OCI-LY3 (cell line): ENCODE data around the gene LTA4H.

Experiments used
- H2AFZ ChIP-seq: fragments of 200-600, 300-600 bp; shearing (Covaris generic); 2 replicates; pipeline ENCODE4 v1.6.0; 2014; ENCODE audit warnings: antibody characterized with exemption, low read depth, low read length
- H3K27ac ChIP-seq: fragments of 200-600, 300-600 bp; sonication (generic); 2 replicates; pipeline ENCODE4 v1.5.1; 2014; ENCODE audit warnings: mild to moderate bottlenecking, low read length, moderate library complexity, mixed read lengths
- H3K27me3 ChIP-seq: fragments of 200-600, 300-600 bp; sonication (generic); 2 replicates; pipeline ENCODE4 v1.6.1; 2014; ENCODE audit warnings: low read depth, low read length, mixed read lengths
- H3K36me3 ChIP-seq: fragments of 200-600, 300-600 bp; sonication (generic); replicated peaks from 2 replicates; pipeline ENCODE3; 2014; ENCODE audit warnings: low read depth, low read length, mixed read lengths
- H3K4me1 ChIP-seq: fragments of 300-600, 200-600 bp; sonication (generic); 2 replicates; pipeline ENCODE4 v1.6.1; 2014; ENCODE audit warnings: low read length, mixed read lengths
- H3K4me2 ChIP-seq: fragments of 200-600, 300-600 bp; sonication (generic); 2 replicates; pipeline ENCODE4 v1.6.1; 2014; ENCODE audit warnings: low read length, mixed read lengths
- H3K4me3 ChIP-seq: fragments of 300-600, 200-600 bp; sonication (generic); 2 replicates; pipeline ENCODE4 v1.5.1; 2014; ENCODE audit warnings: antibody characterized with exemption, mild to moderate bottlenecking, low read length, moderate library complexity
- H3K79me2 ChIP-seq: fragments of 300-600, 200-600 bp; shearing (Covaris generic); 2 replicates; pipeline ENCODE4 v1.6.1; 2014; ENCODE audit warnings: mild to moderate bottlenecking, low read length, mixed read lengths
- H3K9ac ChIP-seq: fragments of 300-600, 200-600 bp; shearing (Covaris generic); 2 replicates; pipeline ENCODE4 v1.6.0; 2014; ENCODE audit warnings: mild to moderate bottlenecking, low read length, moderate library complexity
- H3K9me3 ChIP-seq: fragments of 200-600, 300-600 bp; shearing (Covaris generic); 2 replicates; pipeline ENCODE4 v1.6.1; 2014; ENCODE audit warnings: low read length, mixed read lengths; ENCODE audit not compliant: insufficient read depth
- H4K20me1 ChIP-seq: fragments of 200-600, 300-600 bp; sonication (generic); 2 replicates; pipeline ENCODE4 v1.6.1; 2016; ENCODE audit warnings: low read length, mixed read lengths; ENCODE audit not compliant: insufficient read depth
- EZH2phosphoT487 ChIP-seq: fragments of 200-600 bp; shearing (Covaris generic); IDR thresholded peaks from 2 replicates; pipeline ENCODE4 v1.6.1; 2018; ENCODE audit warnings: antibody characterized with exemption, mixed run types, low read depth
- TF ChIP-seq, protein P1 (sequence below): fragments of 200-600, 300-600 bp; sonication (generic); IDR thresholded peaks from 2 replicates; pipeline ENCODE4 v1.5.1; 2014; ENCODE audit warnings: antibody characterized with exemption, low read length, low read depth

LTA4H gene

DNA sequence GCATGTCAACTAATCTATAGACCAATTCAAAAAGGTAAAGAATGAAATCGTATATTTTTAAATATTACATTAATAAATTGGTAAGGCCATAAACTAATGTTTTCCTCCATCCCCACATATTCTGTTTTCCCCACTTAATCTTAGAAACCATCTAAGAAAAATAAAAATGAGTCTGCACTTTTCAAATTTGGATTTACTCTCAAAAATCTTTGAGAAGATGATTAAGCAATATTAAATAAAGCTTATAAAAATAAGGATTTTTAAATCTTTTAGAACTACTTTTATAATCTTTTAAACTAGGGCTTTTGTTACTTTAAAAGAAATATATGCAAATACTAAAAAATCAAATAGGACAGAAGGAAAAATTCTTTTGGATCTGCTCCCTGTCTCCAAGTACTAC lies 28.7 kb downstream of the LTA4H start:
- no peak overlapping the region for H3K4me2 ChIP-seq
- TF ChIP-seq, protein P1, sequence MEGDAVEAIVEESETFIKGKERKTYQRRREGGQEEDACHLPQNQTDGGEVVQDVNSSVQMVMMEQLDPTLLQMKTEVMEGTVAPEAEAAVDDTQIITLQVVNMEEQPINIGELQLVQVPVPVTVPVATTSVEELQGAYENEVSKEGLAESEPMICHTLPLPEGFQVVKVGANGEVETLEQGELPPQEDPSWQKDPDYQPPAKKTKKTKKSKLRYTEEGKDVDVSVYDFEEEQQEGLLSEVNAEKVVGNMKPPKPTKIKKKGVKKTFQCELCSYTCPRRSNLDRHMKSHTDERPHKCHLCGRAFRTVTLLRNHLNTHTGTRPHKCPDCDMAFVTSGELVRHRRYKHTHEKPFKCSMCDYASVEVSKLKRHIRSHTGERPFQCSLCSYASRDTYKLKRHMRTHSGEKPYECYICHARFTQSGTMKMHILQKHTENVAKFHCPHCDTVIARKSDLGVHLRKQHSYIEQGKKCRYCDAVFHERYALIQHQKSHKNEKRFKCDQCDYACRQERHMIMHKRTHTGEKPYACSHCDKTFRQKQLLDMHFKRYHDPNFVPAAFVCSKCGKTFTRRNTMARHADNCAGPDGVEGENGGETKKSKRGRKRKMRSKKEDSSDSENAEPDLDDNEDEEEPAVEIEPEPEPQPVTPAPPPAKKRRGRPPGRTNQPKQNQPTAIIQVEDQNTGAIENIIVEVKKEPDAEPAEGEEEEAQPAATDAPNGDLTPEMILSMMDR = no peak
- no peak for TF ChIP-seq EZH2phosphoT487
- no peaks in the 10 kb centered on the region for H3K27me3 ChIP-seq
- no peak overlapping the region for H3K4me3 ChIP-seq
- H3K9me3 ChIP-seq = no peaks in the 10 kb centered on the region
- no peaks in the 10 kb centered on the region for H3K79me2 ChIP-seq
- no peak overlapping the region for H3K27ac ChIP-seq
- no peaks in the 10 kb centered on the region for H4K20me1 ChIP-seq
- H3K4me1 ChIP-seq = no peaks in the 10 kb centered on the region
- no peak overlapping the region for H3K9ac ChIP-seq
- no peak overlapping the region for H2AFZ ChIP-seq
- peaks cover 14% of the 10 kb centered on the region for H3K36me3 ChIP-seq

- Histone ChIP-seq H3K79me2 (no peaks in the 10 kb centered on the region), H3K9me3 (no peaks in the 10 kb centered on the region)
These were observed 34.5 kb downstream of the LTA4H start for GRCh38 chr12:96000858-96001257.

GRCh38 chr12:95999484-95999883 lies 35.9 kb downstream of the LTA4H start:
- no peak overlapping the region for H3K9ac ChIP-seq
- no peaks in the 10 kb centered on the region for H4K20me1 ChIP-seq
- H2AFZ ChIP-seq = no peak overlapping the region
- H3K4me2 ChIP-seq = no peak overlapping the region
- no peaks in the 10 kb centered on the region for H3K9me3 ChIP-seq
- H3K4me1 ChIP-seq = peaks cover 5% of the 10 kb centered on the region
- no peaks in the 10 kb centered on the region for H3K27me3 ChIP-seq
- H3K79me2 ChIP-seq = no peaks in the 10 kb centered on the region
- H3K27ac ChIP-seq = no peak overlapping the region
- H3K4me3 ChIP-seq = no peak overlapping the region
- no peak for TF ChIP-seq EZH2phosphoT487
- TF ChIP-seq, protein P1 = no peak
- peaks cover 4% of the 10 kb centered on the region for H3K36me3 ChIP-seq

More at GRCh38 chr12:96000858-96001257, 34.5 kb downstream of the LTA4H start:
- H2AFZ ChIP-seq = no peak overlapping the region
- no peak overlapping the region for H3K9ac ChIP-seq
- peaks cover 8% of the 10 kb centered on the region for H3K36me3 ChIP-seq
- no peak overlapping the region for H3K27ac ChIP-seq
- no peaks in the 10 kb centered on the region for H3K27me3 ChIP-seq
- H3K4me1 ChIP-seq = peaks cover 5% of the 10 kb centered on the region
- H3K4me2 ChIP-seq = no peak overlapping the region
- TF ChIP-seq, protein P1 = no peak
- TF ChIP-seq EZH2phosphoT487 = no peak
- no peak overlapping the region for H3K4me3 ChIP-seq
- H4K20me1 ChIP-seq = no peaks in the 10 kb centered on the region

DNA sequence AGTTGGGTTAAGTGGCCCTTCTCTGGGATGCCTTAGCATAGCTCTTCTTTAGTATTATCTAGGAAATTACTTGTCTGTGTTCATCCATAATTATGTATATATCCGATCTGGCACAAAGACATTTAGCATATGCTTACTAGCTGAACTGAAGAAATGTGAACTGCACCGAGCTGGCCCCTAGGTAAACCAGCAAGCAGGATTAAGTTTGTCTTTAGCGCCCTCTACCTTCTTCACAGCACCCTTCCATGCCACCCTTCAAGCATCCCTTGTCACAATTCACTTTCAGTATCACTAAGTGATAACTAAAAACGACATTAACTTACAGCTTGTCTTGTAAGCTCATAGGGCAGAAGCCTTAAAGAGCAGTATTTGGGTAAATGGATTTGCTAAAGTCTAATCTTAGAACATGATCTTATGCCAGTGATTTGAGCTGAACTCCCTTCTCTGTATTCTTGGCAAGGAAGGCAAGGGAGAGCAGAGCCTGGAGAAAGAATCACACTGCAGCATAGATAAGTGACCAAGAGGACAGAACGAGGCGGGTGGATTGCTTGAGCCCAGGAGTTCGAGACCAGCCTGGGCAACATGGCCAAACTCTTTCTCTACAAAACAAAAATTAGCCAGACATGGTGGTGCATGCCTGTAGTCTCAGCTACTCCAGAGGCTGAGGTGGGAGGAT lies 36.6 kb downstream of the LTA4H start:
- H3K4me2 ChIP-seq = no peak overlapping the region
- no peak overlapping the region for H3K4me3 ChIP-seq
- no peaks in the 10 kb centered on the region for H4K20me1 ChIP-seq
- H3K27me3 ChIP-seq = no peaks in the 10 kb centered on the region
- H3K9ac ChIP-seq = no peak overlapping the region
- TF ChIP-seq, protein P1 = peak; percentile 89
- no peak for TF ChIP-seq EZH2phosphoT487
- H3K79me2 ChIP-seq = no peaks in the 10 kb centered on the region
- H3K36me3 ChIP-seq = peaks cover 4% of the 10 kb centered on the region
- no peak overlapping the region for H3K27ac ChIP-seq
- H3K4me1 ChIP-seq = peaks cover 5% of the 10 kb centered on the region
- no peak overlapping the region for H2AFZ ChIP-seq
- no peaks in the 10 kb centered on the region for H3K9me3 ChIP-seq
